Erythroblast (primary cell): ENCODE results near the gene IDS.
"Not testable (repeated sequence)": the region's sequence is repeated elsewhere in the genome, so short reads cannot be mapped to it uniquely, and the experiment has no call there.

Source experiments
- DNase-seq, 2 experiments: peaks; one replicate each; lab custom pipeline; 2025; lab: John Stamatoyannopoulos, UW
- GATA1 ChIP-seq: IDR thresholded peaks from 2 replicates; pipeline ENCODE4 v1.6.1; 2011; ENCODE audit warnings: low read depth, mild to moderate bottlenecking, control low read depth, low read length, moderate library complexity
- POLR2A ChIP-seq: IDR thresholded peaks from 2 replicates; pipeline ENCODE4 v1.6.1; 2011; ENCODE audit warnings: mild to moderate bottlenecking, low read length

Gene IDS

GRCh38 chrX:149498767-149499166, 6.3 kb downstream of the IDS start:
- no peak for TF ChIP-seq POLR2A
- no peak for TF ChIP-seq GATA1
- no peak for DNase-seq

GRCh38 chrX:149497626-149498025, 7.5 kb downstream of the IDS start:
- no peak for DNase-seq
- TF ChIP-seq POLR2A (no peak), GATA1 (no peak)

DNA sequence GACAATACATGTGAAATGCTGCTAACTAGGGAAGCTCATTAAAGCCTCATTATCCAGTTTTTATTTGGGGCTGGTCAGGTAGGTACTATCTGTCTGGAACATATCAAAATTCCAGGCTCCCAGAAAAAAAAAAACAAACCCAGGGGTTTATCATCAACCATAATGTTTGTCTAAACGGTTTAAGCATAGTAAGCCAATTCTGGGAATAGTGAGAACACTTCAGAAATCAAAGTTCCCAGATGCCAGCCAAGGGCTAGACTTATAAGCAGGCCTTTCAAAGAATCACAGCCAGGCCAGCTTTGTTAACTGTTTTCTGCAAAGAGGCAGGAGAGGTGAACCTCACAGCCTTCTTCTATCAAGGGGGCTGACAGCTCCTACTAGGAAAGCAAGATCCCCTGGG, 8.1 kb downstream of the IDS start:
- TF ChIP-seq GATA1 (no peak), POLR2A (no peak)
- DNase-seq, result no peak

DNA sequence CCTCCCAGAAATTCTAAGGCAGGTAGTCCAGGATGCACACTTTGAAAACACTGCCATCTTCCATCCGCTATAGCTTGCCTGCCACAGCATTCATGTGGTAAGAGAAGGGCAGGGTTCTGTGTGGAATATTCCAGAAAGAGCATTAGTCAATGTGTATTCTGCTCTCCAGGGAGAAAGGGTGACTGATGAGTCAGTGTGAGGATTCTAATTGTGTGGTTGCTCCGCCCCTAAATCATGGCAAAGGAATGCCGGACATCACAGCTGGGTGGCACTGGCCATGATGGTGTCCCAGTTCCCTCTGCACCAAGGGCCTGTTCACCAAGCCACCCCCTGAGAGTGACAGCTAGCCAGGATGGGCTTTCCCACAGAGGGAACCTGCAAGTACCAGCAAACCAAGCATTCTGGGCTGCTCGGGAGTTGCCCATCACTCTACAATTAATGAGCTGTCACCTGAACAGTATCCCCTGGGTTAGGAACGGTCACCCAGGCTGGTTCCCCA, 9.5 kb downstream of the IDS start:
- DNase-seq, result no peak
- TF ChIP-seq POLR2A (no peak), GATA1 (no peak)

DNA sequence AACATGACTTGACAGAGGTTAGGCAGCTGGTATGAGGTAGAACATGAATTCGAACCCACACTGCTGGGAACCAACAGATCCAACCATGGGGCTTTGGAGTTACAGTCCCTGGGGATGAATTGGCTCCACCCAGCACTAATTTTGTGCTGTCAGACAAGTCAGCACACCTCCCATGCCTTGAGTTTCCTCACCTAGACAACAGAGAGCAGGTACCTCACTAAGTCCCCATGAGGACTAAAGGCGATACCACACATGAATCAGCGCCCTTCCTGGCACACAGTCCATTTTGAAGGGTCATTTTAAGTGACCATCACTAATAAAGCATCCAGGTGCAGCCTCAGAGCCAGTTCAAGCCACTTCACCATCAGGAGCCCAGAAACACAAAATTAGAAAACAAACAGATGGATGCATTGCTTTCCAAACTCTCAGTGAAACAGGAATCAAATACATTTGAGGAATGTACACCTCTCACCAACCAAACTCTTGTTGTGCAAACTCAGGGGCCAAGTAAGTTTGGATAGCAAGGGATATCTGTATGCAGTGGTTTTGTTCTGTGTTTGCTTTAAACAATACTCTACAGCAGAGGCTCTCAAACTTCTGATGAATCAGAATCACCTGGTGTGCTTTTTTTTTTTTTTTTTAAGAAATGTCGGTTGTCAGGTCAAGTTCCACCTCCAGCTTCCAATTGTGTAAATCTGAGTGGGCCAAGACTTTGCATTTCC, 10.1 kb downstream of the IDS start:
- no peak for DNase-seq
- TF ChIP-seq POLR2A (no peak), GATA1 (no peak)

DNA sequence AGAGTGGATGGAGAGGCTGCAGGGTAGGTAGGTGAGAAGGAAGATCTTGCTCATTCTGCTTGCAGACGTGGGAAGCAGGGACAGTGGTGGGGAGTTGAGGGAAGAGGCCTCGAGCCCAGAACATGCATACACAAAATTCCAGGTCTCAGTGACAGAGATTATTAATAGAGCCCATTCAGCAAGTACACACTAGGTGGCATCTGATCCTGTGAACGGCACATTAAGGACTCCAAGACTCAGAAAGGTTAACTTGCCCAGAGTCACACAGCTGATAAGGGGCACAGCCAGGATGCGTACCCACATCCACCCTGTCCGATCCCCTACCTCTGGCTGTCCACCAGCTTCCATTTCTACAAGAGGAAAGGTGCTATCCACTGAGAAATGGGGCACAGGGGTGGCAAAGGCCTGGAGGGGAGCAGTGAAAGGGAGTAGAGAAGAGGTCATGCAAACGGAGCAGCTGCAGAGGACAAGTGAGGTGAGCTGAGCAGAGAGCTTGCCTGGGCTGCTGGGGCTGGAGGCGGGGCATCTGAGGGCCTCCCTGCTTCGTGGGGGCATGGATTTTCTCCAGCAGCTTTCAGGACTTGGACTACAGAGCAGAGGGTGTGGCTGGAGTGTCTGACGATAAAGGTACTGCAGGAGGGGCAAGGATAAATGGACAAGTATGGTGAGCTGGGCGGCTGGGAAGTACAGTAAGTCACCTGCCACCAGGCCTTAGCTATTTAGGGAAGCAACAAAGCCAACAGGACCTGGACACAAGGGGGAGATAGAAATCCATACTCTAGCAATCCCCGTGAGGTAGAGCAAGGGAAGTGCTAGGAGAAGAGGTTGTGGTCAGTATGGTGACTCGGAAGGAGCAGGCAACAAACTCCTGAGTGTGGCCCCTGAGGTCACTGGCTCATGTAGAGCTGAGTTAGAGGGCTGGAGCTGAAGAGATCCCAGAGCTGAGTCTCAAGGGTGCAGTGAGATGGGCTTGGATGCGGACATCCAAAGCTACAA, 11.2 kb downstream of the IDS start:
- DNase-seq, result peak; percentile 10 to 12

DNA sequence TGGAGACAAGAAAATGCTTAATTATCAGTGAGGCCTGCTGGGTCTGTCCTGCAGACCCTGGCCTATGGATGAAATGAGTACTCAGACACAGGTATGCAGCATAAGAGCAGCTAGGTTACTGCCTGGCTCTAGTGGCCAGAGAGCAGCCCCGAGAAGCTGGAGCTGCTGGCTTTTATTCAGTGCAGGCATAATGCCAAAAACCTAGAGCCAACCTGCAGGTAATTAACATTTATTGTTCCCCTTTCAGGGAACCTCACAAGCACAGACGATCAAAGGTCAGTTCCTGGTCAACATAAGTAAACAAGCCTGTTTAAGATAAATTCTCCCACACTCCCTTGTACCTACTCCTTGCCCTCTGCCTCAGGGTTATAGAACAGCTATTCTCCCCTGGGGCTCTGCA, 13.3 kb downstream of the IDS start:
- DNase-seq, result no peak
- TF ChIP-seq POLR2A (no peak), GATA1 (no peak)

More for the DNA sequence above, 11.2 kb downstream of the IDS start:
- TF ChIP-seq GATA1 (no peak), POLR2A (no peak)

GRCh38 chrX:149490100-149490499, 15.0 kb downstream of the IDS start:
- DNase-seq, result no peak
- TF ChIP-seq GATA1, result no peak
- TF ChIP-seq POLR2A, result no peak

DNA sequence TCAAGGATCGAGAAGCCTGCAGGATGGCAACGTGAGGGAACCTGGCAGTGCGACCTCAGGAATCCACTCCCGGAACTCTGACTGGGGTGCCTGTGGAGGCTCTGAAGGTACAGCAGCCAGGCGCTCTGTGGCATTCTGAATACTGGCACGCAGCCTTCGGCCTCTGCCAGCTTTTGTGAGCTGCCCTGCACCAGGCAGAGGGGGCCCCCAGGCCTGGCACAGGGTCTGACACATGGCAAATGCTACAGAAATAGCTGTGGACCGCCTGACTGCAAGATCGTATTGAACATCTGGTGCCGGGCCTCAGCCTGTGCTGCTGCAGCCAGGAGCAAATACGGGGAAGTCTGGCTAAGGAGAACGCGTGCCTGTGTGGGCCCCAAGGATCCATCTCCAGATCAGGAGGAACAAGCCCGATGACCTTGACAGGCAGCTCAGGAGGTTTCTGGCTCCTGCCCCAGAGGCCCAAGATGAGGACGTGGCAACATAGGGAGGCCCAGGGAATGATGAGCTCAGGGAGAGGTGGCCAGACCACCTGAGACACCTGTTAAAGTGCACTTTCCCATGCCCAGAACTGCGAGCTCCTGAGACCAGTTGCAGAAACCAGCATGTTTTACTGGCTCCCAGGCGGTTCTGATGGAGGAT, 16.6 kb downstream of the IDS start:
- not testable (repeated sequence) for DNase-seq

GRCh38 chrX:149488008-149488407, 17.1 kb downstream of the IDS start:
- not testable (repeated sequence) for DNase-seq

- DNase-seq, result peak; percentile 2 to 5
- no peak for TF ChIP-seq POLR2A
- TF ChIP-seq GATA1, result no peak
Measured at GRCh38 chrX:149487292-149487691, 17.8 kb downstream of the IDS start.

DNA sequence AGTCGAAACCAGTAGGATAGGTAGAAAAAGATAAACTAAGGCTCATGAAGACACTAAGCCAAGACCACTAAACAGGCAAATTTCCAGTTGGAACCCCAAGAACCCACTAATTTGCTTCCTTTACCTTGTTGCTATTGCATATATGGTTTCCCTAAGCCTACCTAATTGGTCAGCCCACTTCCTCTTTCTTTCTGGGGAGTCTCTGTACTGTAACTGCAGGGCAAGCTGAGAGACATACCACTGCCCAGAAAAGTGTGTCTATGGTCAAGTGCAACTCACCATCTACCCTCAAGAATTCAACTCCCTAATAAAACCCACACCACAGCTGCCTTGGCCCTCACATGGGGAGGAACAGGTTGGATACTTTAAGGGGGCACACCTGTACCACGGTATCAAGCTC, 28.6 kb downstream of the IDS start:
- TF ChIP-seq GATA1 (no peak), POLR2A (no peak)
- no peak for DNase-seq

DNA sequence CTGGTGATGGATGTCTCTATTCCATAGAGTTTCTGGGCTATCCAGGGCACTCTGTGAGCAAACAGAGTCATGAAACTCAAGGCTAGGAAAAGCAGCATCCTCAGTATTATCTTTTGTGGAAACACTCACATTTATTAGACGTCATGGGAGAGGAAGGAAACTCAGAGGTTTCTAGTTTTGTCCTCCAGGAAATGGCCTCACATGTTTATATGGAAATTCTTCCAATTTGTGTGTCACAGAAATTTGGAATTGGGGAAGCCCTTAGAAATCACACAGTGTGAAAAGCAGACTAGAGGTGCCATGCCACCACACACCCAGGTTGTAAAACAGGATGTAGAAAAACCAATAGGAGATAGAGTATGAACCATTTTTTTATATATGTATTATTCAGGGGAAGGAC, 31.1 kb downstream of the IDS start:
- no peak for DNase-seq
- no peak for TF ChIP-seq POLR2A
- TF ChIP-seq GATA1, result no peak

DNA sequence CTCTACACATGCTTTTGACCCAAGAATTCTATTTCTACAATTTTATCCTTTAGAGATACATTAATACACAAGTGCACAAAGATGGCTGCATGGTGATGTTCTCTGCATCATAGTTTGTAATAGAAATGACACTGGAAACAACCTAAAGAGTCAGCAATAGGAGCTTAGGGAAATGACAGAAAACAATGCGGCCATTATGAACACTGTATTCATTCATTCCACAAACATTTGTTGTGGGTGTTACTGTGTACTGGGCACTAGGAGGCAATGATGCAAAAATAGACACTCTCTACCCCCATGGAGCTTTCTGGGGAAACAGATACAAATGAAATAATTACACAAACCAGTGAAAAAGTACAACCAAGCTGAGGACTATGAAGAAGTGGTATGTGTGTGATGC, 32.0 kb downstream of the IDS start:
- no peak for DNase-seq
- TF ChIP-seq GATA1 (no peak), POLR2A (no peak)

GRCh38 chrX:149472625-149473024, 32.5 kb downstream of the IDS start:
- DNase-seq, result no peak
- TF ChIP-seq POLR2A (no peak), GATA1 (no peak)
